CD4-positive, CD25-positive, alpha-beta regulatory T cell (primary cell): ENCODE measurements around the gene TBL3. TPM values are rescaled to one million over a fixed set of nuclear protein-coding genes. Genes with fewer than 3 reads are reported as not detected.
"Not testable (repeated sequence)": the region's sequence is repeated elsewhere in the genome, so short reads cannot be mapped to it uniquely, and the experiment has no call there.

Experiments
- ATAC-seq, 2 donors: fragments of 150-1000 bp; cut with Tn5 transposase; one replicate each; pipeline ENCODE4 v1.10.0; 2021; ENCODE audit warnings: low read depth in 2 of 2, moderate number of reproducible peaks in 2 of 2, moderate library complexity in 1 of 2
- DNase-seq, 3 donors: peaks; one replicate each; pipeline versions ENCODE4 v3.0.0 to v3.0.0-alpha.2; 2012 to 2022; ENCODE audit warnings: mixed read lengths in 1 of 3
- H3K27ac ChIP-seq: one replicate; pipeline ENCODE4 v1.7.0; 2013; ENCODE audit warnings: mild to moderate bottlenecking, low read length; ENCODE audit not compliant: insufficient read depth, poor library complexity, severe bottlenecking
- H3K27me3 ChIP-seq: one replicate; pipeline ENCODE4 v1.7.0; 2013; ENCODE audit warnings: low read length; ENCODE audit not compliant: control insufficient read depth, insufficient read depth
- H3K36me3 ChIP-seq: one replicate; pipeline ENCODE4 v1.7.0; 2013; ENCODE audit warnings: mild to moderate bottlenecking, low read length, moderate library complexity; ENCODE audit not compliant: control insufficient read depth, insufficient read depth
- H3K4me1 ChIP-seq: 2 replicates; pipeline ENCODE4 v1.7.0; 2013; ENCODE audit warnings: mild to moderate bottlenecking, low read length; ENCODE audit not compliant: insufficient read depth, control insufficient read depth, poor library complexity, severe bottlenecking
- H3K4me3 ChIP-seq: one replicate; pipeline ENCODE4 v1.7.0; 2013; ENCODE audit warnings: low read depth, mild to moderate bottlenecking, low read length, moderate library complexity
- H3K9me3 ChIP-seq, 2 experiments: 1 replicate in 1 of 2; 2 replicates in 1 of 2; pipeline ENCODE4 v1.7.0; 2013; ENCODE audit warnings: low read length in 2 of 2, mild to moderate bottlenecking in 1 of 2, moderate library complexity in 1 of 2; ENCODE audit not compliant: control insufficient read depth in 2 of 2
- H3K27ac Mint-ChIP-seq, 3 donors: one replicate each; pipeline ENCODE4 v1.8.0; 2020 to 2022; ENCODE audit warnings: mild to moderate bottlenecking in 3 of 3, mixed read lengths in 3 of 3, moderate library complexity in 2 of 3
- H3K27me3 Mint-ChIP-seq: one replicate; pipeline ENCODE4 v1.8.0; 2022; ENCODE audit warnings: mild to moderate bottlenecking, mixed read lengths
- H3K36me3 Mint-ChIP-seq: one replicate; pipeline ENCODE4 v1.8.0; 2020; ENCODE audit warnings: mixed read lengths
- H3K4me1 Mint-ChIP-seq, 4 donors: one replicate each; pipeline ENCODE4 v1.8.0; 2020 to 2022; ENCODE audit warnings: mixed read lengths in 4 of 4, mild to moderate bottlenecking in 1 of 4
- H3K4me3 Mint-ChIP-seq, 4 donors: one replicate each; pipeline ENCODE4 v1.8.0; 2020 to 2022; ENCODE audit warnings: mild to moderate bottlenecking in 4 of 4, mixed read lengths in 4 of 4, moderate library complexity in 3 of 4
- H3K9me3 Mint-ChIP-seq, 7 donors: one replicate each; pipeline ENCODE4 v1.8.0; 2020 to 2022; ENCODE audit warnings: mixed read lengths in 7 of 7, mild to moderate bottlenecking in 3 of 7, moderate library complexity in 2 of 7
- polyA plus RNA-seq, 4 donors: library from polyadenylated mRNA; unstranded; fragments of 300-500 nt; fragmentation: Illumina TruSeq; gene quantifications; one replicate each; pipeline ENCODE4 v1.2.3, GENCODE V29; 2021
- total RNA-seq: library from RNA; stranded (reverse); gene quantifications from one replicate; pipeline ENCODE4 v1.2.3, GENCODE V29; 2022

Gene TBL3
- total and polyA plus RNA-seq, 5 donors from 2014 or later = 25.3 to 60.0 (median 52.0) TPM

DNA sequence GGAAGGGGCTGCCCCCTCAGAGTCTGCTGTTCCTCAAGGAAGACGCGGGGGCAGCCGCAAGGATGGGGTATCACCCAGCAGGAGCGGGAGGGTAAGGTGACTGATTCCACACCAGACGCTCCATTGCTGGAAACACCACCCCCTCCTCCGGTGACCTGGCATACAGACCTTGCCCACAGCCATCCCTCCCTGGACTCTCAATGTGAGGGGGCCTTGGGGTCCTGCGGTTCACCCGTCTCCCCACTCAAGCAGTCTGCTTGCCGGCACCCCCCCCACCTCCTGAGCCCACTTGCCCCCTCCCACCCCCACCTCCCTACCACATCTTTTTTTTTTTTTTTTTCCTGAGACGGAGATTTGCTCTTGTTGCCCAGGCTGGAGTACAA, 41.5 kb upstream of the TBL3 start:
- Histone ChIP-seq H3K4me1 (peaks cover 12% of the 10 kb centered on the region), H3K9me3 (no peaks in the 10 kb centered on the region), H3K27ac (no peak overlapping the region), H3K36me3 (no peaks in the 10 kb centered on the region), H3K27me3 (no peaks in the 10 kb centered on the region), H3K4me3 (no peak overlapping the region)
- Mint-ChIP-seq H3K27ac (no peak overlapping the region), H3K36me3 (no peaks in the 10 kb centered on the region), H3K4me3 (peak overlapping the region in 2 of 4 donors; percentile 20 to 32), H3K4me1 (peaks cover 0 to 6% (median 0%) of the 10 kb centered on the region in 4 donors), H3K27me3 (peaks cover 4% of the 10 kb centered on the region), H3K9me3 (no peaks in the 10 kb centered on the region)
- DNase-seq = no peak
- no peak for ATAC-seq

- H3K27ac Mint-ChIP-seq = no peak overlapping the region
- peaks cover 12% of the 10 kb centered on the region for H3K4me1 ChIP-seq
- H3K27ac ChIP-seq = no peak overlapping the region
- H3K4me3 ChIP-seq = no peak overlapping the region
- H3K4me1 Mint-ChIP-seq = peaks cover 0 to 6% (median 0%) of the 10 kb centered on the region in 4 donors
- no peaks in the 10 kb centered on the region for H3K9me3 Mint-ChIP-seq
- no peak overlapping the region for H3K4me3 Mint-ChIP-seq
- DNase-seq (no peak), ATAC-seq (no peak)
- no peaks in the 10 kb centered on the region for H3K36me3 ChIP-seq
- no peaks in the 10 kb centered on the region for H3K27me3 Mint-ChIP-seq
- no peaks in the 10 kb centered on the region for H3K27me3 ChIP-seq
- no peaks in the 10 kb centered on the region for H3K9me3 ChIP-seq
- H3K36me3 Mint-ChIP-seq = peaks cover 5% of the 10 kb centered on the region
Measured at GRCh38 chr16:1932050-1933028, 39.5 kb upstream of the TBL3 start.

DNA sequence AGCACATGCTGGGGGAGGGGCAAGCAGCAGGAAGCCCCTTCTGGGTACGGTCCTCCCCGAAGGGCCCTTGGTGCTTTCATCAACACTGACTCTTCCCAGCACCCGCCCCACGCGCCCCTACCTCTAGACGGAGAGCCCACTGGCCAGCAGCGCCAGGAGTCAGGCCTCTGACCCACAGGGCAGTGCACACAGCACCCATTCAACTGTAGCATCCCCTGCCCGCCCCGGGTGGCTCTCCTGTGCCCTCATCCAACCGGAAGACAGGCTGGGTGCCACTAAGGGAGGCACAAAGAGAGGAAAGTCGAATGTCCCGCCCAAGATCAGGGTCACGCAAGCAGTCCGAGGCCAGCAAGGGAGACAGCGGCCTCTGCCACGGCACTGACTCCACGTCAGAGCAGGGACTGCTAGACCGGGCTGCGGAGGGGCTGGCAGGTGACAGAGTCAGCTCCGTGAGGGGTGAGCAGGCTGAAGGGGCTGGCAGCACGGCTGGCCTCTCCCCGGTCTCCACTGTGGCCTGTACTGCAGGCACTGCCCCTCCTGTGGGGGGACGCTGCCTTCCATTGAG, 38.7 kb upstream of the TBL3 start:
- H3K36me3 Mint-ChIP-seq = peaks cover 5% of the 10 kb centered on the region
- no peaks in the 10 kb centered on the region for H3K27me3 Mint-ChIP-seq
- no peak overlapping the region for H3K27ac Mint-ChIP-seq
- DNase-seq (no peak), ATAC-seq (no peak)
- peak overlapping the region in 1 of 4 donors; percentile 4 for H3K4me3 Mint-ChIP-seq
- no peaks in the 10 kb centered on the region for H3K9me3 ChIP-seq
- H3K4me1 ChIP-seq = peaks cover 12% of the 10 kb centered on the region
- H3K27me3 ChIP-seq = no peaks in the 10 kb centered on the region
- H3K27ac ChIP-seq = no peak overlapping the region
- H3K4me3 ChIP-seq = no peak overlapping the region
- peaks cover 0 to 3% (median 0%) of the 10 kb centered on the region in 4 donors for H3K4me1 Mint-ChIP-seq
- H3K36me3 ChIP-seq = no peaks in the 10 kb centered on the region
- H3K9me3 Mint-ChIP-seq = no peaks in the 10 kb centered on the region

DNA sequence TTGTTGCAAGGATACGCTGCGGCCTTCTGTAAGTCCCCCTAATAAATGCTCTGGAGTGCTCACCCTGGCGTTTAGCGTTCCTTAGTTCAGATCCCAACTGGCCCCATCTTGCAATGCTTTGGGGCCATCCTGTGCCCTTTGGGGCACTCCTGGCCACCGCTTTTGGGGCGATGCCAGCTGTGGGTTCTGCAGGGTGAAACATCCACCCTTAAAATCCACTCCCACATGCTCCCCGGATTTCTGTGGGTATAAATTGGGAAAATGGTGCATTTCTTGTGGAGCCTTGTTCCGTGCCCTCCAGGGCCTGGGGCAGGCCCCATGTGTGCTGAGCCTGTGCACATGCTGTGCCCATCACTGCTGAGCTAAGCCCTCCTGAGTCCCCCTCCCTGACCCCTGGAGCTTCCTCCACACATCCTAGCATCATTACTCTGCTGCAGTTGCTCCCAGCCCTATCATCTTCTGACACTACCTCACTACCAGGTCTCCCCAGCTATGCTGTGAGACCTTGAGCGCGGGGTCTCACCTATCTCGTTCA, 34.8 kb upstream of the TBL3 start:
- H3K36me3 Mint-ChIP-seq = peaks cover 5% of the 10 kb centered on the region
- H3K4me1 ChIP-seq = peaks cover 7% of the 10 kb centered on the region
- no peaks in the 10 kb centered on the region for H3K27me3 Mint-ChIP-seq
- H3K27me3 ChIP-seq = no peaks in the 10 kb centered on the region
- no peak for DNase-seq
- H3K4me1 Mint-ChIP-seq = peaks cover 0 to 9% (median under 1%) of the 10 kb centered on the region in 4 donors
- no peak overlapping the region for H3K27ac ChIP-seq
- H3K9me3 ChIP-seq = no peaks in the 10 kb centered on the region
- no peaks in the 10 kb centered on the region for H3K9me3 Mint-ChIP-seq
- ATAC-seq = no peak
- H3K27ac Mint-ChIP-seq = no peak overlapping the region
- no peak overlapping the region for H3K4me3 ChIP-seq
- peak overlapping the region in 1 of 4 donors; percentile 27 for H3K4me3 Mint-ChIP-seq
- peaks cover 8% of the 10 kb centered on the region for H3K36me3 ChIP-seq

DNA sequence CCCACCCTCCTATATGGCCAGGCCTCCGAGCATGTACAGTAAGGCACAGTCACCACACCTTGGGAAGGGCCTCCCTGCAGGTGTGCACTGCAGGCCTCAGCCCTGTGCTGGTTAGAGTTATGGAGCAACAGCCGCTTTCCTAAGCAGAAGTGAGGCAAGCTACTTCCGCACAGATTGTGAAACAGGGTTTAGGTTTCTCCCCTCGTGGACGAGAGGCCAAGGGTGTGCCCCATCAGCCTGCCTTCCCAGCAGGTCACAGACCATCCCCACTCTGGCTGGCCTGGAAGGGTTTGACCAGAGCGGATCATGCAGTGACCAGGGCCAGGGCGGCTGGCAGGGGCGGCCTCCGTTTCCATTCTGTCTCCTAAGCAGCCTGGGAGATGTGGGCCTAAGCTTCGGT, 33.5 kb upstream of the TBL3 start:
- no peak for DNase-seq
- H3K36me3 Mint-ChIP-seq = peaks cover 5% of the 10 kb centered on the region
- no peaks in the 10 kb centered on the region for H3K27me3 Mint-ChIP-seq
- Histone ChIP-seq H3K4me1 (peaks cover 17% of the 10 kb centered on the region), H3K36me3 (peaks cover 8% of the 10 kb centered on the region), H3K9me3 (no peaks in the 10 kb centered on the region), H3K27me3 (no peaks in the 10 kb centered on the region), H3K27ac (no peak overlapping the region), H3K4me3 (no peak overlapping the region)
- H3K4me1 Mint-ChIP-seq = peaks cover 0 to 19% (median 3%) of the 10 kb centered on the region in 4 donors
- no peak for ATAC-seq
- no peak overlapping the region for H3K27ac Mint-ChIP-seq
- H3K9me3 Mint-ChIP-seq = no peaks in the 10 kb centered on the region
- peak overlapping the region in 1 of 4 donors; percentile 38 for H3K4me3 Mint-ChIP-seq

DNA sequence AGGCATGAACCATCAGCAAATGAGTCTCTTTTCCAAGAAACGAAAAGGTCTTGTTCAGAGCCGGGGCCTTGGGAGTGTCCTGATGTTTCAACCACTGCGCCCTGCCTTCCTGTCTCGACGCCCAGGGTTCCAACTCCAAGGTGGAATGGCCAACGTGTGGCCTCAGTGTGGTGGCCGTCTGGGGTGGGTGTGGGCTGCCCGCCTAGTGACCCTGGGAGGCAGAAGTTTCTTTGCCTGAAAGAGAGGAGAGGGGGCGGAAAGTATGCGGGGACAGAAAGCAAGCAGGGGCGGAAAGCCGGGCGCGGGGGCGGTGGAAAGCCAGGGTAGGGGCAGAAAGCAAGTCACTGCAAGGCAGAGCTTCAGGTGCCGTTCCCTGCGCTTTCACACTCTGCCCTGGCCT, 32.9 kb upstream of the TBL3 start:
- Mint-ChIP-seq H3K36me3 (peaks cover 5% of the 10 kb centered on the region), H3K27me3 (no peaks in the 10 kb centered on the region), H3K4me3 (no peak overlapping the region), H3K27ac (no peak overlapping the region), H3K9me3 (no peaks in the 10 kb centered on the region), H3K4me1 (peaks cover 0 to 25% (median 6%) of the 10 kb centered on the region in 4 donors)
- Histone ChIP-seq H3K9me3 (no peaks in the 10 kb centered on the region), H3K27ac (no peak overlapping the region), H3K4me1 (peaks cover 23% of the 10 kb centered on the region), H3K27me3 (no peaks in the 10 kb centered on the region), H3K4me3 (no peak overlapping the region), H3K36me3 (peaks cover 8% of the 10 kb centered on the region)
- no peak for ATAC-seq
- DNase-seq = no peak

DNA sequence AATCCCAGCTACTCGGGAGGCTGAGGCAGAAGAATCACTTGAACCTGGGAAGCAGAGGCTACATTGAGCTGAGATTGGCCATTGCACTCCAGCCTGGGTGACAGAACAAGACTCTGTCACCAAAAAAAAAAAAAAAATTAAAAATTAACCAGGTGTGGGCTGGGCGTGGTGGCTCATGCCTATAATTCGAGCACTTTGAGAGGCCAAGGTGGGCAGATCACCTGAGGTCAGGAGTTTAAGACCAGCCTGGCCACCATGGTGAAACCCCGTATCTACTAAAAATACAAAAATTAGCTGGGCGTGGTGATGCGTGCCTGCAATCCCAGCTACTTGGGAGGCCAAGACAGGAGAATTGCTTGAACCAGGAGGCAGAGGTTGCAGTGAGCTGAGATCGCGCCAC, 32.0 kb upstream of the TBL3 start:
- not testable (repeated sequence) for ATAC-seq, H3K27ac Mint-ChIP-seq, H3K9me3 ChIP-seq, H3K27me3 Mint-ChIP-seq, H3K36me3 Mint-ChIP-seq, DNase-seq, H3K27me3 ChIP-seq, H3K27ac ChIP-seq, H3K9me3 Mint-ChIP-seq, H3K36me3 ChIP-seq, H3K4me3 ChIP-seq
- peaks cover 0 to 29% (median 9%) of the 10 kb centered on the region in 4 donors for H3K4me1 Mint-ChIP-seq
- peaks cover 23% of the 10 kb centered on the region for H3K4me1 ChIP-seq
- peak overlapping the region in 1 of 4 donors; percentile 10 for H3K4me3 Mint-ChIP-seq
